H1 (cell line): ENCODE data around the gene ALDH7A1. TPM values are rescaled to one million over a fixed set of nuclear protein-coding genes. Genes with fewer than 3 reads are reported as not detected.

Experiments
- CTCF ChIA-PET: fragments of 300-600 bp; sonication (Branson Sonifier 250); formaldehyde crosslinking; loops from one replicate; lab custom pipeline; 2021; ENCODE audit not compliant: partially characterized antibody; lab: Charles Lee
- POLR2A ChIA-PET: fragments of 300-600 bp; sonication (Branson Sonifier 250); formaldehyde crosslinking; loops from one replicate; lab custom pipeline; 2021; ENCODE audit warnings: inconsistent platforms; ENCODE audit not compliant: partially characterized antibody; lab: Charles Lee
- DNase-seq, 2 experiments: peaks; one replicate each; pipeline versions ENCODE4 v3.0.0 to v3.0.0-alpha.2; 2010 to 2022; ENCODE audit warnings: low spot score in 2 of 2, low read depth in 1 of 2, mixed read lengths in 1 of 2
- FAIRE-seq: peaks from 2 replicates; lab custom pipeline; 2011; peaks lifted over from hg19 to GRCh38; lab: Jason Lieb, UNC
- H2AFZ ChIP-seq: 2 replicates; pipeline ENCODE4 v1.8.1; 2012; ENCODE audit warnings: low read length, inconsistent platforms
- H2AK5ac ChIP-seq: 2 replicates; pipeline ENCODE4 v1.6.1; 2013; ENCODE audit warnings: low read depth, low read length
- H2BK120ac ChIP-seq: replicated peaks from 2 replicates; pipeline ENCODE3; 2013; ENCODE audit warnings: low read depth, low read length, inconsistent platforms
- H2BK12ac ChIP-seq: 2 replicates; pipeline ENCODE4 v1.6.1; 2013; ENCODE audit warnings: low read depth, low read length
- H2BK15ac ChIP-seq: 2 replicates; pipeline ENCODE4 v1.6.1; 2013; ENCODE audit warnings: low read length
- H2BK20ac ChIP-seq: 2 replicates; pipeline ENCODE4 v1.6.1; 2013; ENCODE audit warnings: low read length
- H2BK5ac ChIP-seq: 2 replicates; pipeline ENCODE4 v1.6.1; 2013; ENCODE audit warnings: low read depth, low read length
- H3K14ac ChIP-seq: 2 replicates; pipeline ENCODE4 v1.6.1; 2013; ENCODE audit warnings: inconsistent platforms; ENCODE audit not compliant: insufficient read length
- H3K18ac ChIP-seq: 2 replicates; pipeline ENCODE4 v1.6.1; 2013; ENCODE audit warnings: low read length; ENCODE audit errors: extremely low read depth
- H3K23ac ChIP-seq: 2 replicates; pipeline ENCODE4 v1.6.1; 2013; ENCODE audit warnings: inconsistent platforms; ENCODE audit not compliant: insufficient read length
- H3K23me2 ChIP-seq: 2 replicates; pipeline ENCODE4 v1.6.1; 2013; ENCODE audit warnings: low read depth, low read length
- H3K27ac ChIP-seq: 2 replicates; pipeline ENCODE4 v1.6.1; 2011; ENCODE audit warnings: low read depth, low read length, inconsistent platforms
- H3K27me3 ChIP-seq, 4 experiments: replicated peaks in 1 of 4; 1 replicate in 1 of 4; 2 replicates in 3 of 4; pipeline versions ENCODE4 v1.6.1 to v1.8.1; 2011 to 2013; ENCODE audit warnings: low read length in 3 of 4, mild to moderate bottlenecking in 3 of 4, inconsistent platforms in 2 of 4, mixed read lengths in 2 of 4, moderate library complexity in 1 of 4; ENCODE audit not compliant: control insufficient read depth in 3 of 4, insufficient read depth in 3 of 4; ENCODE audit errors: extremely low read depth in 1 of 4
- H3K36me3 ChIP-seq, 4 experiments: 2 replicates each; pipeline versions ENCODE4 v1.6.1 to v1.8.1; 2011 to 2013; ENCODE audit warnings: mild to moderate bottlenecking in 4 of 4, low read length in 3 of 4, moderate library complexity in 2 of 4, control low read depth in 1 of 4, inconsistent platforms in 1 of 4; ENCODE audit not compliant: insufficient read depth in 4 of 4, control insufficient read depth in 2 of 4
- H3K4ac ChIP-seq: replicated peaks from 2 replicates; pipeline ENCODE3; 2013; ENCODE audit warnings: low read length, low read depth, mixed read lengths, inconsistent platforms; ENCODE audit not compliant: insufficient read length
- H3K4me1 ChIP-seq, 4 experiments: replicated peaks in 1 of 4; 1 replicate in 1 of 4; 2 replicates in 3 of 4; pipeline versions ENCODE4 v1.6.1 to v1.8.1; 2011 to 2013; ENCODE audit warnings: low read length in 3 of 4, inconsistent platforms in 2 of 4, mixed read lengths in 1 of 4; ENCODE audit not compliant: insufficient read depth in 4 of 4, control insufficient read depth in 3 of 4
- H3K4me2 ChIP-seq, 2 experiments: 2 replicates each; pipeline versions ENCODE4 v1.6.1 to v1.8.1; 2011 to 2013; ENCODE audit warnings: low read depth in 2 of 2, low read length in 2 of 2, control low read depth in 1 of 2, inconsistent platforms in 1 of 2, mild to moderate bottlenecking in 1 of 2; ENCODE audit not compliant: insufficient read depth in 1 of 2
- H3K4me3 ChIP-seq, 4 experiments: fragments of 200-600, 300-600 bp in 1 of 4; sonication (generic), shearing (Covaris generic), sonication (Bioruptor Twin) in 1 of 4; 2 replicates each; pipeline versions ENCODE4 v1.5.1 to v1.8.1; 2011 to 2016; ENCODE audit warnings: low read length in 4 of 4, low read depth in 3 of 4, control low read depth in 2 of 4, inconsistent platforms in 2 of 4, mild to moderate bottlenecking in 2 of 4, mixed read lengths in 1 of 4, moderate library complexity in 1 of 4; ENCODE audit not compliant: insufficient read depth in 2 of 4; ENCODE audit errors: extremely low read depth in 1 of 4
- H3K56ac ChIP-seq: replicated peaks from 2 replicates; pipeline ENCODE3; 2013; ENCODE audit warnings: low read depth, mild to moderate bottlenecking, mixed read lengths, low read length, inconsistent platforms; ENCODE audit not compliant: insufficient read length
- H3K79me1 ChIP-seq: 2 replicates; pipeline ENCODE4 v1.6.1; 2013; ENCODE audit warnings: low read depth, low read length, control low read depth
- H3K79me2 ChIP-seq, 2 experiments: 2 replicates each; pipeline versions ENCODE4 v1.6.1 to v1.8.1; 2012 to 2013; ENCODE audit warnings: low read length in 2 of 2, mild to moderate bottlenecking in 2 of 2, inconsistent platforms in 1 of 2; ENCODE audit not compliant: insufficient read depth in 2 of 2, control insufficient read depth in 1 of 2
- H3K9ac ChIP-seq, 4 experiments: replicated peaks in 1 of 4; 1 replicate in 1 of 4; 2 replicates in 3 of 4; pipeline versions ENCODE4 v1.6.1 to v1.8.1; 2011 to 2013; ENCODE audit warnings: low read depth in 3 of 4, low read length in 3 of 4, control low read depth in 2 of 4, mild to moderate bottlenecking in 2 of 4, moderate library complexity in 2 of 4, inconsistent platforms in 1 of 4; ENCODE audit errors: extremely low read depth in 1 of 4
- H3K9me3 ChIP-seq, 2 experiments: 2 replicates each; pipeline versions ENCODE4 v1.6.1 to v1.8.1; 2012 to 2013; ENCODE audit warnings: mild to moderate bottlenecking in 2 of 2, moderate library complexity in 2 of 2, control low read depth in 1 of 2, inconsistent platforms in 1 of 2, low read depth in 1 of 2, low read length in 1 of 2, mixed read lengths in 1 of 2; ENCODE audit not compliant: insufficient read depth in 2 of 2
- H4K20me1 ChIP-seq, 2 experiments: replicated peaks in 1 of 2; 2 replicates each; pipeline versions ENCODE3 to v1.8.1; 2011 to 2013; ENCODE audit warnings: inconsistent platforms in 2 of 2, low read length in 2 of 2, mild to moderate bottlenecking in 1 of 2; ENCODE audit not compliant: insufficient read depth in 2 of 2, control insufficient read depth in 1 of 2
- H4K5ac ChIP-seq: 2 replicates; pipeline ENCODE4 v1.6.1; 2013; ENCODE audit warnings: low read length, low read depth, mixed read lengths, inconsistent platforms; ENCODE audit not compliant: insufficient read length
- H4K8ac ChIP-seq: 2 replicates; pipeline ENCODE4 v1.8.0; 2013; ENCODE audit warnings: mild to moderate bottlenecking, moderate library complexity, low read length, inconsistent platforms; ENCODE audit not compliant: insufficient read depth; ENCODE audit errors: extremely low read depth
- H4K91ac ChIP-seq: replicated peaks from 2 replicates; pipeline ENCODE3; 2013; ENCODE audit warnings: low read length, mixed read lengths, inconsistent platforms; ENCODE audit not compliant: insufficient read length
- WGBS, 2 experiments: shearing (Covaris generic) in 1 of 2; methylation state at CpG; one replicate each; pipeline versions ENCODE4 v1.1.6 to v1.1.7; 2013 to 2015; ENCODE audit warnings: low lambda C conversion rate in 2 of 2, mixed read lengths in 2 of 2, inconsistent platforms in 1 of 2, low coverage in 1 of 2, missing lambda C conversion rate in 1 of 2; ENCODE audit not compliant: insufficient replicate concordance in 2 of 2, insufficient coverage in 1 of 2, insufficient read length in 1 of 2; ENCODE audit errors: extremely low coverage in 1 of 2, missing lambda C conversion rate in 1 of 2; 5-methylcytosine and 5-hydroxymethylcytosine counted together
- polyA plus RNA-seq, 7 experiments: library from polyadenylated mRNA; depleted of rRNA in 3 of 7; stranded (reverse) in 5 of 7; unstranded in 2 of 7; fragments of >200 nt in 5 of 7; fragments of 200-250 nt in 2 of 7; gene quantifications; 1 replicate in 5 of 7; 2 replicates in 1 of 7; 4 replicates in 1 of 7; pipeline versions ENCODE4 v1.2.1 to v1.2.3, GENCODE V29; 2011 to 2013; ENCODE audit warnings: missing spikeins in 2 of 7, mixed read lengths in 2 of 7
- total RNA-seq: library from RNA; stranded (reverse); fragmentation: NEBNext Ultra II Directional; extraction: Animal tissue kit (Norgen Biotek cat#: 25700); gene quantifications from 2 replicates; pipeline ENCODE4 v1.2.1, GENCODE V29; 2021

The ALDH7A1 gene
- total and polyA plus RNA-seq, 2 of the 8 experiments (the other 6 are each of a cell fraction or from before 2014, with no cell fraction given), result 99.6 to 225 TPM

- H3K9ac ChIP-seq, result no peak overlapping the region
- no peak overlapping the region for H3K27ac ChIP-seq
- no peaks in the 10 kb centered on the region; the same call in 1 of the 2 replicates for H3K79me1 ChIP-seq
- ChIA-PET CTCF (interaction anchor here (0.7 to 2.6 kb wide), 4 partner anchors 9 to 271 kb away, joined by 3 to 13 read pairs (median 4); partner anchors contain the start of gene PHAX), POLR2A (interaction anchor here (1.0 to 3.2 kb wide), 6 partner anchors 9 to 17 kb away, joined by 3 to 20 read pairs (median 5); partner anchors contain the start of genes ALDH7A1 and PHAX)
- DNase-seq (no peak), FAIRE-seq (no peak)
- H2BK15ac ChIP-seq, result no peak overlapping the region
- H3K4me1 ChIP-seq, result no peaks in the 10 kb centered on the region
- no peak overlapping the region for H2BK12ac ChIP-seq
- no peak overlapping the region for H2AFZ ChIP-seq
- H3K79me2 ChIP-seq, result peaks cover 10 to 87% of the 10 kb centered on the region in 2 experiments
- H4K20me1 ChIP-seq, result peaks cover 2 to 3% of the 10 kb centered on the region in 2 experiments
- no peak overlapping the region for H3K18ac ChIP-seq
- no peaks in the 10 kb centered on the region for H3K9me3 ChIP-seq
- H2BK5ac ChIP-seq, result no peak overlapping the region
- 98% methylated on average over 2 of the region's 2 CpGs; no CpG with 5 or more reads in 1 of the 2 experiments for WGBS, 2 experiments
- no peak overlapping the region for H3K4me3 ChIP-seq
- H2BK120ac ChIP-seq, result no peak overlapping the region
- no peak overlapping the region for H4K8ac ChIP-seq
- no peak overlapping the region for H3K4me2 ChIP-seq
- no peak overlapping the region for H3K4ac ChIP-seq
- no peak overlapping the region for H4K91ac ChIP-seq
- no peak overlapping the region for H3K23ac ChIP-seq
- no peak overlapping the region for H2BK20ac ChIP-seq
- no peak overlapping the region for H4K5ac ChIP-seq
- no peaks in the 10 kb centered on the region for H3K27me3 ChIP-seq
- H3K14ac ChIP-seq, result no peak overlapping the region
- H2AK5ac ChIP-seq, result no peak overlapping the region
- H3K36me3 ChIP-seq, result peaks cover 8 to 46% (median 25%) of the 10 kb centered on the region in 4 experiments; a peak in 7 of 8 replicates
- no peak overlapping the region for H3K56ac ChIP-seq
- no peaks in the 10 kb centered on the region for H3K23me2 ChIP-seq
Measured at GRCh38 chr5:126610160-126610559, 15.1 kb upstream of the ALDH7A1 start.
